Head of caudate nucleus (tissue), 42 donors: Measurements from ENCODE around the gene COMMD4.
"Not testable (repeated sequence)": the region's sequence is repeated elsewhere in the genome, so short reads cannot be mapped to it uniquely, and the experiment has no call there.

Experiments
- DNase-seq, 42 donors: peaks; one replicate each; pipeline versions ENCODE4 v3.0.0 to v3.0.0-alpha.2; 2020 to 2021; ENCODE audit warnings: mixed read lengths in 7 of 42
- intact Hi-C: fragments of 100-400 bp; cut with DNase I; formaldehyde crosslinking; loops from one replicate; pipeline ENCODE4 v1.15.0; 2022

Gene COMMD4

DNA sequence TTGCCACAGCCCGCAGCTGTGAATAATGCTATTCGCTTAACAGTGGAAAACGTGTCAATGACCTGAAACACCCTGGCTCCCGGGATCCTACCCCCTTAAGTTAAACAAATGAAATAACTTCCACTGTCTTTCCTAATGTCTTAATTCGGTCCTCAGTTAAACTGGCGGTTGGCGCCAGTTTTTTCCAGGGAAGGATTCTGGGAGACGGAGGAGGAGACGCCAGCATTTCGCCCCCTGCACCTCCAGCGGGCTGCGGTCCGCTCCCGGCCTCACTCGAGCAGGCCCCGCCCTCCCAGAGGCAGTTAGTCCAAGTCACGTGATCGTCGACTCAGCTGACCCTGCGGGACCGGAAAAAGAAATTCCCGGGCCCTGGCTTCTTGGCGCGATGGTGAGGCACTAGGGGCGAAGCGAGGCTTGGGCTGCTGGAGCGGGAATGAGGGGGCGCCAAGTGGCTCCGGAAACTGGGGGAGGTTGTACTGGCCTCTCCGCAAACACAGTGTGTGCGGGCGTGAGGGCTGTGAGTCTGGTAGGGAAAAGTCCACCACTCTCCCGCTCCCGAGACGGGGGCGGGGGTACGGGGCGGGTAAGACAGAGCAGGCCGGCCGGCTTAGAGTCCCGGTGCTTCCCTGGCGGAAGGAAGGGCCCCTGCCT is at the start of gene COMMD4:
COMMD4 (plus strand) TSS at position 359 of the 651 bp plus-strand sequence; CDS start at position 386, 27 bp downstream.
- intact Hi-C loops: no loop called here
- peak; percentile 92 to 99 (median 96) for DNase-seq

DNA sequence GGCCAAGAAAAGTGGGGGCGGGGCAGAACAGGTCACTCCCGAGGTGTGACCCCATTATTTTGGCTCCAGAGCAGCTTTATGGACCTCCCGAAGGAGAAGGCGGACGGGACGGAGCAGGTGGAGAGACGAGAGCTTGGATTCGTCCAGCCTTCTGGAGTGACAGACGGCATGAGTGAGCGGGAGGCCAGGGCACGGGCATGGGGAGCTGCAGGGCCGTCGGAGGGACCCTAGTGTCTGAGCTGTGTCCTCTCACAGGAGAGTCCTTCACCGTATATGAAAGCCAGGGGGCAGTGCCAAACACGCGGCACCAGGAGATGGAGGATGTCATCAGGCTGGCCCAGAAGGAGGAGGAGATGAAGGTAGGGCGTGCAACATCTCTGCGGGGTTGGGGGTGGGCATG is 42.2 kb upstream of the COMMD4 start:
- DNase-seq, intact Hi-C loops: not testable (repeated sequence)

DNA sequence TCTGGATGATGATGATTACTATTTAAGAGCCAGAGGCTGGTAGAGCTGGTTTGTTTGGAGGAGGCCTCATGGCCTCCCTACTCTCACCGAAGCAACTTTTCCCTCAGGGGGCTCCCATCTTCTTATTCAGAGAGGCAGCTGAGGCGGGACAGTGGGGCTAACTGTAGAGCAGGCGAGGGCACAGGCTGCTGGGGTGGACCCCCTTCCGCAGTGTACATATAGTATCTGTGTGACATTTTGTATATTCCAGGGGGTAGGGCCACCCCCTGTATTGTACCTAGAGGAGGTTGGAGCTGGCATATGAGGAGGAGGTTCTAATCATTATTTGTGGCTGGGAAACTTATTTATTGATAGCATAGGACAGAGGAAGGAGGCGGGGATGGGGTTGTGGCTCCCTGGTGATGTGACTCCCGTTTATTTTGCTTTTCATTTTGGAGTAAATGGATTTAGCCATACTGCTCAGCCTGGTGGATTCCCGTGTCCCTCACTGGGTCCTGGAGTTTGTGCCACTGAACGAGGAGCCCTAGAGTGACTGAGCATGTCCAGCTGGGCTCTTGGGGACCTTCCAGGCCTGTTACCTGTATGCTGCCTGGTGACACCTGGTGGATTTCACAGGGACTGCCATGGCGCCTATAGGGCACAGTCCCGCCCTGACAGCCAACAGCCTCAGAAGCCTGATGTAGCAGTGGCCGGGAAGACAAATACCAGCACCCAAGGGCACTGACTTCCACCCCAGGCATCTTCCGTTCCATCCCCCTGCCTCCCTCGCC is 37.1 kb upstream of the COMMD4 start:
- intact Hi-C loops: not testable (repeated sequence)

DNA sequence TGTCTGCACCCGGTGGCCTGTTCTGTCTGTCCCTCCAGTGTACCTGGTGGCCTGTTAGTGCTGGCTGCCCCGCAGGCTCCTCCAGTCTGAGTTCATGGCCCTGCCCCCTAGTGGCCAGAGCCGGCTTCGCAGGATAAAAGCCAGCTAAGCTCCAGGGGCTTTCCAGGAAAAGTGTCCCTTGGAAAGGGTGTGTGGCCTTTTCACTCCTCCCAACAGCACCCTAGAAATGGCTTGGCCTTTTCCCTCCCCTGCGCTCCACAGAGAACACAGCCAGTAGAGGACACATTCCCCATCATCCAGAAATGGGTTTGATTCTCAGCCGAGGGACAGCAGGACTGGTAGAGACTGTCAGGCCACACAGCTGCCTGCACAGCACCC is 36.6 kb upstream of the COMMD4 start:
- DNase-seq: peak in 39 of 42 donors; percentile 7 to 77 (median 43)
- intact Hi-C loops: not testable (repeated sequence)

More for the DNA sequence above, 37.1 kb upstream of the COMMD4 start:
- not testable (repeated sequence) for DNase-seq

DNA sequence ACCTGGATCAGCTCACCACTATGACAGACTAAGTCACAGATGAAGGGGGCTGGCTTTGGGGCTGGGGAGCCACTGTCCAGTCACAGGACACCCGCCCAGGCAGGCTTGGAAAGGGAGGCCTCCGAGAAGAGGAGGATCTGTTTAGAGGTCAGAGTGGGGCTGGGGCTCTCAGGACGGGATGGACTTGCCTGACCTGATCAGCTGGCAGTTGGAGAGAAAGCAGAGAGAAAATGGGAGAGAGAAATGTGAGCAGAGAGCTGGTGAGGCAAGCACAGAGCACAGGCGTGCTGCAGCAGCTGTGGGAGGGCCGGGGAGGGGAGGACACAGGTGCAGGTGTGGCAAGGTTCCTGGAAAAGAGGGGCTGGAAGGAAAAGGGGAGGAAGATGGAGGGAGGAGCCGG is 35.8 kb upstream of the COMMD4 start:
- DNase-seq, intact Hi-C loops: not testable (repeated sequence)

DNA sequence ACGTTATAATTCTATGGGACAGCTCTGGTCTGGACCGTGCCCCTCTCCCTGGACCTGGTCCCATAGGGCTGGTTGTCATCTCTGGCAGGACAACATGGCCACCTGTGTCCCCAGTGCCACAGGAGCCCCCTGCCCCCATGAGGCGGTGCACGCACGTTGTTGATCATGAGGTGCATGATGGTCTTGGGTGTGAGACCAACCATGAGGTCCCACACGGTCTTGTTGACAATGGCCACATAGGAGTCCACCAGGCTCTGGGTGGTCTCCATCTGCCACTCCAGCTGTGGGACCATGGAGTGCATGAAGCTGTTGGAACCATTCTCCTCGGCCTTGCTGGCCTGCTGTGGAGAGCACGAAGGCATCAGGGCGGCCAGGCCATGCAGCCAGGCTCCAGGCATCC is 33.5 kb upstream of the COMMD4 start:
- intact Hi-C loops: no loop called here
- DNase-seq: no peak

DNA sequence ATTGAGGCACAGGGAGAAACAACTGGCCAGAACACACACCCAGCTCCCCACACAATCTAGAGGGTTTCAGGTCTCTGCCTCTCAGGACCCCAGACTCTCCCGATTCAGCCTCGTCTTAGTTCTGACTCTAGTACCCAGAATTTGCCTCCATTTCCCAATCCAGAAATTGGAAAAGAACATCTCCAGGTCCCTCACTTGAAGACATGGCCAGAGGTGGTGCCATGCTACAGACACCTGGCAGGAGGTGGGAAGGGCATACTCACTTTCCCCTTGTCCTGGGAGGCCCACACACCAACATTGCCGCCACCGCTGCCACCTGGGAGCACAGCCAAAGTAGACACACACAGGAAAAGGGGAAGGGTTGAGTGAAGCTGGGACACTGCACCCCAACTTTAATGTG is 33.1 kb upstream of the COMMD4 start:
- intact Hi-C loops, DNase-seq: not testable (repeated sequence)

DNA sequence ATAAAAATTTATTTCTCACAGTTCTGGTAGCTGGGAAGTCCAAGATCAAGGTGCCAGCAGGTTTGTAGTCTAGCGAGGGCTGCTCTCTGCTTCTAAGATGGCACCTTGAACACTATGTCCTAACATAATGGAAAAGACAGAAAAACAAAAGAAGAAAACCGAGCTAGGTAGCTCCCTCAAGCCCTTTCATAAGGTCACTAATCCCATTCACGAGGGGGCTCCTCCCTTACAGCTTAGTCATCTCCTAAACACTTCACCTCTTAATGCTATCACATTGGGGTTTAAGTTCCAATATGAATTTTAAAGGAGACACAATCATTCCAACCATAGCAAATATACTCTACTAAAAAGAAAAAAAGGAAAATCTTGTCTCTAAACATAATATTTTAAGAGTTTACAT is 29.7 kb upstream of the COMMD4 start:
- intact Hi-C loops: no loop called here
- no peak for DNase-seq

DNA sequence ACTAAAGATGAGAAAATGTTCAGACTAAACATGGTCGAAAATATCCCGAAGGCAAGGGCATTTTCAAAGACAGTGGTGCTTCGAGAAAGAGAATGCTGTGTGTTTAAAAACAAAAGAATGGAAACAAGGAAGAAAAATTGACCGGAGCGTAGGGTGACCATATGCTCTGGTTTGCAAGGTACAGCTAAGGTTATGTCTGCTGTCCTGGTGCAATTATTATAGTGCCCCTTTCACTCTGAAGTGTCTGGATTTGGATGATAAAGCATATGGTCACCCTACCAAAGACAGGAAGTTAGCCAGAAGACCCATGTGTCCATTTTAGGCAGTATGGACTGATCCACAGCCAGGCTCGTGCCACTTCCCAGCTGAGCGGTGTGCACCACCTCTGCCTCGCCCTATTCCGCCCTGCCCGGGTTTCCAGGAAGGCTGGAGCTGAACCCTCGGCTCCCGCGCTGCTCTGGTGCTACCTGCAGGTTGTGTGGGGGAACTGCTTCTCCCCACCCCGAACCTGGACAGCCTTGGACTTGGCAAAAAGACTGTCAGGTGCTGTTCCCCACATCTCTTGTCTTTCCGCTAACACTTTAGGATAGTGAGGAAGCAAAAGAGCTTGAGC is 28.0 kb upstream of the COMMD4 start:
- intact Hi-C loops: no loop called here
- DNase-seq: peak in 18 of 42 donors; percentile 4 to 44 (median 18)

DNA sequence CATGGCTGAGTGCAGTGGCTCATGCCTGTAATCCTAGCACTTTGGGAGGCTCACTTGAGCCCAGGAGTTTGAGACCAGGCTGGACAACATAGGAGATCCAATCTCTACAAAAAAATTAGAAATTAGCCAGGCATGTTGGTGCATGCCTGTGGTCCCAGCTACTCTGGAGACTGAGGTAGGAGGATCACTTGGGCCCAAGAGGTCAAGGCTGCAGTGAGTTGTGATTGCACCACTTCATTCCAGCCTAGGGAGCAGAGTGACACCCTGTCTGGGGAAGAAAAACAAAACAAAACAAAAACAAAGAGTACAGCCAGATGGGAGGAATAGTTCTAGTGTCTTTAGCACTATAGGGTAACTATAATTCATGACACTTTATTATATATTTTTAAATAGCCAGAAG is 26.2 kb upstream of the COMMD4 start:
- intact Hi-C loops: no loop called here
- no peak for DNase-seq

DNA sequence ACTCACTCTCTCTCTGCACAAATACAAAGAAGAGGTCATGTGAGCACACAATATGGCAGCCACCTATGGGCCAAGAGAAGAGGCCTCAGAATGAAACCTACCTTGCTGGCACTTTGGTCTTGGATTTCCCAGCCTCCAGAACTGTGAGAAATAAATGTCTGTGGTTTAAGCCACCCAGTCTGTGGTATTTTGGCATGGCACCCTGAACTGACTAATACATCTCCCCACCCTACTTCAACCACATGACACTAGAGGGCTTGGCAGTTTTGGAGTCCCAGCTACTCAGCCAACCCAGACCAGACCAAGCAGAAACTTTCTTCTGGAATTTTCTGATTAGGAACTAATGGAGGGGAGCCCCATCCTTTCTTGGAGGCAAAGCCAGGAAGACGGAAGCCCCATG is 23.3 kb upstream of the COMMD4 start:
- intact Hi-C loops, DNase-seq: not testable (repeated sequence)

DNA sequence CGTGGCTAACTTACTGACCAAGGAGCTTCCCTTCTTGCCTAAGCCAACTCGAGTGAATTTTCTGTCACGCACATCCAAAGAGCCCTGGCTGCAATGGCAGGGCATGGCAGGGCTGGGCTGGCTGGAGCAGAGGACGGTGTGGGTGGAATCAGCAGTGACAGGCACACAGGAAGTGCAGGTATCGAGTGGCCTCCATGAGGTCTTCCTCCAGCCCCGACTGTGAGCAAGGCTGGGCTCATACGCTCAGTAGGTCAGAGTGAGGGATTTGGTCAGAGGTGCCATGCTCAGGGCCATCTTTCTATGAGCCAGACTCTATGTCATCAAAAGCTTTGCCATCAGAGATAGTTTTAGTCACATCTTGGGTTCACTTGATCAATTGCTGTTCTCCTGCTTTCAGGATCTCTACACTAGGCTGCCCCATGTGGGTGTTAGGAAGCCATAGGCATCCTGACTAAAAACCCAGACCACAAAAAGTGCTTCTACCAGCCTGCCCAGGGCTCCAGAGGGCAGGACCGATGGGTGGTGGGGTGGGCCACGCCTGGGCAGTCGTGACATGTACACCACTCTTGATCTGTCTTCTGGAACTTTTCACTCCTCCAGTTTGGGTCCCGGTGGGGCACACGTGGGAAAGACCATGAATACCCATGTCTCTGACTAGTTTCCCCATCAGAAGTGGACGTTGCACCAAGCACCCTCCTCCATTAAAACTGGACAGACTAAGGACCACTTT is 22.6 kb upstream of the COMMD4 start:
- DNase-seq: no peak
- intact Hi-C loops: no loop called here

DNA sequence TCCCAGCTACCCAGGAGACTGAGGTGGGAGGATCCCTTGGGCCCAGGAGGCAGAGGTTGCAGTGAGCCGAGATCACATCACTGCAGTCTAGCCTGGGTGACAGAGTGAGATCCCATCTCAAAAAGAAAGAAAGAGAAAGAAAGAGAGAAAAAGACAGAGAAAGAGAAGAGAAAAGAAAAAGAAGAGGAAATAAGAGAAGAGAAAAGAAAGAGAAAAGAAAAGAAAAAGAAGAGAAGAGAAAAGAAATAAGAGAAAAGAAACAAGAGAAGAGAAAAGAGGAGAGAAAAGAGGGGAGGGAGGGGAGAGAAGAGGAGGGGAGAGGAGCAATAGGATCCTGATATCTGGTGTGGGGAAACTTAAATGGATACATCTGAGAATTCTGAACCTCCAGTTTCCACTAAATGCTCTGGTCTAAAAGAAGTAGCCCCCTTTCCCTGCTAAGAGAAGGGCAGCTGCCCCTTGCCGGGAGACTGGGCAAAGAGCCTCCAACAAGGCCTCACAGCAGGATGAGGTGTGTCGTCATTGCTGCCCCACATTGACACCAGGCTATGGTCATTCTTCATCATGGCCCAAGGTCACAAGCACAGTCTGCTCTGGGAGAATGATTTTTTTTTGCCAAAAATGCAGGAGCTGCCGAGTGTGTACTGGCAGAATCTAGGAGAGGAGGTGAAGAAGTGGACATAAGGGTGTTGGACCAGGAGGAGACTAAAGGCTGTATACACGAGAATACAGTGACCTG is 21.1 kb upstream of the COMMD4 start:
- intact Hi-C loops: no loop called here

DNA sequence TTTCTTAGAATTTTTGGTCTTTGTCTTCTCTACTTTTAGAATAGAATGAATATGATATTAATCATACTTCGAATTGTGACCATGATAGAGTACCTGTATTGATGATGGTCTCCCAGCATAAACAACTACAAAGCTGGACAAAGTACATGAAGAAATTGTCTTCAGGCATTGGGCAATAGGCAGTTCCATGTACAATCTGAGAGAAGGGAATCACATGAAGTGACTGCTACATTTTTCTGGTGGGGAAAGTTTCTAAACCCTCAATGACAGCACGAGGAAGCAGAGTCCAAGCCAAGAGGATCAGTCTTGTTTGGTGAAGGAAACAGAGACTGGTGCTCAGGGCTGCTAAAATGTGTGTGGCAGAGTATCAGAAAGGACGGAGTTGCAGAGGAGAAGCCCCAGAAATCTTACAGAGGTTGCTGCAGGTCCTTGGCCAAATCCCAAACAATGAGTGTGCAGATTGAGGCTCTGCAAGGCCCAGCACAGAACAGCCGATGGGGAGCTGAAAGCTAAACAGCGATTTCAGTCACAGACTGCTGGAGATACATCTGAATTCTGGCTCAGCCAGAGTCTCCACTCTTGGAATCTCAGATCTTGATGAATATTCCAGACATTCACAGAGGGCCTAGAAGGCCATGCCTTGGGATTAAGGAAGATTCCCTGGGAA is 16.5 kb upstream of the COMMD4 start:
- DNase-seq, intact Hi-C loops: not testable (repeated sequence)

More for the DNA sequence above, 21.1 kb upstream of the COMMD4 start:
- DNase-seq: no peak

DNA sequence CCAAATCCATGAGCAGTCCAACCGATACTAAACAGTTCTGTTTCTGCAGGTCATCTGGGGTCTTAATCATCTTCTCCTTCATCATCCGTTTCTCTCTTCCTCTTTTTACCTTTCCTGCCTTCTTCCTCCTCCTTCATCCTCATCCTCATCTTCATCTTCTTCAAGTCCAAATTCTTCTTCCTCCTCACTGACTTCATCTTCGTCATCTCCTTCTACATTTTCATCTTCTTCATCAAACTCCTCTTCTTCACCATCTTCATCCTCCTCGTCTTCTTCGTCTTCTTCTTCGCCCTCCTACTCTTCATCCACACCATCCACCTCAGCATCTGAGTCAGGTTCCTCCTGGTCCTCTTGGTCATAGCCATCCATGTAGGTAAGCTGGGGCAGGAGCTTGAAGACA is 14.2 kb upstream of the COMMD4 start:
- intact Hi-C loops: no loop called here
- DNase-seq: no peak

DNA sequence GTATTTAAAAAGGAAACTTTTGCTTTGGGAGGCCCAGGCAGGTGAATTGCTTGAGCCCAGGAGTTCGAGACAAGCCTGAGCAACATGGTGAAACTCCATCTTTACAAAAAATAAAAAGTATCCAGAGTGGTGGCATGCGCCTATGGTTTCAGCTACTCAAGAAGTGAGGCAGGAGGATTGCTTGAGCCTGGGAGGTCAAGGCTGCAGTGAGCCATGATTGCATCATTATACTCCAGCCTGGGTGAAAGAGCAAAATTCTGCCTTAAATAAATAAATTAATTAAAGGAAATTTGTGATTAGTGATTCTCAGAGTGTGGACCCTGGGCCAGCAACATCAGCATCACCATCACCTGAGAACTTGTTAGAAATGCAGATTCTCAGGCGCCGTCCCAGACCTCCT is 9.9 kb upstream of the COMMD4 start:
- DNase-seq: no peak
- intact Hi-C loops: no loop called here

DNA sequence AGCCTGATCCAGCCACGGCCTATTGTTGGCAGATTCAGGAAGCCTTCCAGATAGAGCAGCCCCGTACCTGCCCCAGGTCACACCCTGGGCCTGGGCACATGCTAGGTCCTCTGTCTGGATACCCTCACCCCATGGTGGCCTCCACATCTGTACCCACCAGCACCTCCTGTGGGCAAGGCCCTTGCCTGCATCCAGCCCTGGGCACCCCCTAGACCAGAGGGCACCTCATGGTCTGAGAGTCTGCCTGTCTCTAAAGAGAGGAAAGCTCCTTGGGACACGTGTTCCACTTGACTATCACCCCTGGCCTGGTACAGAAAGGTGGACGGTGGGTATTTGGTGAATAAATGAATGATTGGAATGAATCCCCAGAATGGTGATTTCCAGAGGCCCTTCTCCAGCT is 8.9 kb upstream of the COMMD4 start:
- intact Hi-C loops: no loop called here

DNA sequence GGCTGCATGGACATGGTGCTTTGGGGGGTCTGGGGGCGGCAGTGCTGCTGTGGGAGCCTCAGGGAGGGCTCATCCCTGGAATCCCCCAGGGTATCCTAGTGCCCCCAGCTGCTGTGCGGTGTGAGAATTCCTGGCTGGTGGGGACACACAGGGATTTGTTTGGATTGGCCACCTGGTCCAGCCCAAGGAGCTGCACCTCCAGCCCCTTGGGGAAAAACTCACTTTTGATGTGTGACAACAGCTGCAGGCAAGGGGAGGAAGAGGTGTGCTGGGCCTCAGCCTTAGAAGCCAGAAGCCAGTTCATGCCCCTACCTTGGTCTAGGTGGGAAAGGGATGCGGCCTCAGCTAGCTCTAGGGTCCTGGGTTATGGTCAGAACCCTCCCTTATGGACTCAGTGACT is 8.4 kb upstream of the COMMD4 start:
- intact Hi-C loops: no loop called here
- no peak for DNase-seq

More for the DNA sequence above, 8.9 kb upstream of the COMMD4 start:
- no peak for DNase-seq
